Vagina (tissue), 2 donors: ENCODE results near the gene EPHB4. TPM values are rescaled to one million over a fixed set of nuclear protein-coding genes. Genes with fewer than 3 reads are reported as not detected.
"Not testable (repeated sequence)": the region's sequence is repeated elsewhere in the genome, so short reads cannot be mapped to it uniquely, and the experiment has no call there.

ENCODE experiments used
- DNase-seq, 2 donors: peaks; one replicate each; pipeline ENCODE4 v3.0.0-alpha.2; 2017; ENCODE audit errors: extremely low spot score in 2 of 2
- H3K27ac ChIP-seq: fragments of 200-600 bp; sonication (generic); one replicate; pipeline ENCODE4 v1.5.1; 2019
- H3K27me3 ChIP-seq: fragments of 200-600 bp; sonication (generic); one replicate; pipeline ENCODE4 v1.5.1; 2019
- H3K36me3 ChIP-seq, 2 donors: fragments of 200-600 bp; sonication (generic); one replicate each; pipeline ENCODE4 v1.5.1; 2017 to 2019
- H3K4me1 ChIP-seq: fragments of 200-600 bp; sonication (generic); one replicate; pipeline ENCODE4 v1.5.1; 2019
- H3K4me3 ChIP-seq, 2 donors: fragments of 200-600 bp; sonication (generic); 1 replicate in 1 of 2; 2 replicates in 1 of 2; pipeline ENCODE4 v1.5.1; 2016 to 2019
- H3K9me3 ChIP-seq: fragments of 200-600 bp; sonication (generic); one replicate; pipeline ENCODE4 v1.5.1; 2019
- POLR2A ChIP-seq, 2 donors: fragments of 450-650 bp; IDR thresholded peaks; one replicate each; pipeline ENCODE4 v1.6.1; 2017; ENCODE audit warnings: antibody characterized with exemption in 2 of 2, mild to moderate bottlenecking in 2 of 2, moderate library complexity in 2 of 2
- POLR2AphosphoS5 ChIP-seq, 2 donors: sonication (generic); formaldehyde crosslinking; IDR thresholded peaks; one replicate each; pipeline ENCODE4 v1.9.0; 2017; ENCODE audit warnings: antibody characterized with exemption in 2 of 2, mild to moderate bottlenecking in 2 of 2, low read depth in 1 of 2; ENCODE audit not compliant: insufficient read depth in 1 of 2
- intact Hi-C: fragments of 100-400 bp; cut with DNase I; formaldehyde crosslinking; loops from one replicate; pipeline ENCODE4 v1.15.1; 2023
- total RNA-seq: library from RNA; depleted of rRNA; stranded (reverse); fragments of >200 nt; gene quantifications from one replicate; pipeline ENCODE4 v1.2.3, GENCODE V29; 2016
- TF ChIP-seq, protein P1 (sequence below), 3 experiments: fragments of 450-650 bp in 2 of 3; fragments of 200-600 bp in 1 of 3; sonication (generic) in 1 of 3; IDR thresholded peaks; one replicate each; pipeline ENCODE4 v1.5.1; 2017 to 2019; ENCODE audit warnings: antibody characterized with exemption in 3 of 3, mild to moderate bottlenecking in 2 of 3, moderate library complexity in 2 of 3

Gene EPHB4
- total RNA-seq, 1 donor from 2014 or later: 72.4 TPM

DNA sequence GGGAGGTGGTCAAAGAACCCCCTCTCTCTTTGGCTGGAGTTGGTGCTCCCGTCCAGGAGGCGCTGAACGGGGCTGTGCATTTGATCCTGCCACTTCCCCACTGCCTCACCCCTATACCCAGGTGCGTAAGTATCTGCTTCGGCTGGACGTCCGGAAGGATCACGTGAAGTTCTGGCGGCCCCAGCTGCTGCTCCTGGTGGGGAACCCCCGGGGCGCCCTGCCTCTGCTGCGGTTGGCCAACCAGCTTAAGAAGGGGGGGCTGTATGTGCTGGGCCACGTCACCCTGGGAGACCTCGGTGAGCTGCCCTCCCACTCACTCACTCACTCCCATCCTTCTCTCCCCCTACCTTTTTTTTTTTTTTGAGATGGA, 34.3 kb upstream of the EPHB4 start:
- Histone ChIP-seq H3K36me3 (peaks cover 0 to 20% of the 10 kb centered on the region in 2 donors), H3K27ac (no peak overlapping the region), H3K4me1 (peaks cover 16% of the 10 kb centered on the region), H3K9me3 (no peaks in the 10 kb centered on the region), H3K4me3 (no peak overlapping the region), H3K27me3 (no peaks in the 10 kb centered on the region)
- intact Hi-C loops: loop anchor here (10.0 kb wide), 1 partner anchor 317 kb away; no protein-coding TSS in a partner anchor
- TF ChIP-seq, protein P1, sequence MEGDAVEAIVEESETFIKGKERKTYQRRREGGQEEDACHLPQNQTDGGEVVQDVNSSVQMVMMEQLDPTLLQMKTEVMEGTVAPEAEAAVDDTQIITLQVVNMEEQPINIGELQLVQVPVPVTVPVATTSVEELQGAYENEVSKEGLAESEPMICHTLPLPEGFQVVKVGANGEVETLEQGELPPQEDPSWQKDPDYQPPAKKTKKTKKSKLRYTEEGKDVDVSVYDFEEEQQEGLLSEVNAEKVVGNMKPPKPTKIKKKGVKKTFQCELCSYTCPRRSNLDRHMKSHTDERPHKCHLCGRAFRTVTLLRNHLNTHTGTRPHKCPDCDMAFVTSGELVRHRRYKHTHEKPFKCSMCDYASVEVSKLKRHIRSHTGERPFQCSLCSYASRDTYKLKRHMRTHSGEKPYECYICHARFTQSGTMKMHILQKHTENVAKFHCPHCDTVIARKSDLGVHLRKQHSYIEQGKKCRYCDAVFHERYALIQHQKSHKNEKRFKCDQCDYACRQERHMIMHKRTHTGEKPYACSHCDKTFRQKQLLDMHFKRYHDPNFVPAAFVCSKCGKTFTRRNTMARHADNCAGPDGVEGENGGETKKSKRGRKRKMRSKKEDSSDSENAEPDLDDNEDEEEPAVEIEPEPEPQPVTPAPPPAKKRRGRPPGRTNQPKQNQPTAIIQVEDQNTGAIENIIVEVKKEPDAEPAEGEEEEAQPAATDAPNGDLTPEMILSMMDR (IDR thresholded peaks at IDR 0.05): no peak
- TF ChIP-seq POLR2AphosphoS5 (IDR thresholded peaks at IDR 0.05; ENCODE audit: insufficient read depth in 1 of 2, low read depth in 1 of 2): no peak
- no peak for TF ChIP-seq POLR2A (IDR thresholded peaks at IDR 0.05)
- DNase-seq: no peak

DNA sequence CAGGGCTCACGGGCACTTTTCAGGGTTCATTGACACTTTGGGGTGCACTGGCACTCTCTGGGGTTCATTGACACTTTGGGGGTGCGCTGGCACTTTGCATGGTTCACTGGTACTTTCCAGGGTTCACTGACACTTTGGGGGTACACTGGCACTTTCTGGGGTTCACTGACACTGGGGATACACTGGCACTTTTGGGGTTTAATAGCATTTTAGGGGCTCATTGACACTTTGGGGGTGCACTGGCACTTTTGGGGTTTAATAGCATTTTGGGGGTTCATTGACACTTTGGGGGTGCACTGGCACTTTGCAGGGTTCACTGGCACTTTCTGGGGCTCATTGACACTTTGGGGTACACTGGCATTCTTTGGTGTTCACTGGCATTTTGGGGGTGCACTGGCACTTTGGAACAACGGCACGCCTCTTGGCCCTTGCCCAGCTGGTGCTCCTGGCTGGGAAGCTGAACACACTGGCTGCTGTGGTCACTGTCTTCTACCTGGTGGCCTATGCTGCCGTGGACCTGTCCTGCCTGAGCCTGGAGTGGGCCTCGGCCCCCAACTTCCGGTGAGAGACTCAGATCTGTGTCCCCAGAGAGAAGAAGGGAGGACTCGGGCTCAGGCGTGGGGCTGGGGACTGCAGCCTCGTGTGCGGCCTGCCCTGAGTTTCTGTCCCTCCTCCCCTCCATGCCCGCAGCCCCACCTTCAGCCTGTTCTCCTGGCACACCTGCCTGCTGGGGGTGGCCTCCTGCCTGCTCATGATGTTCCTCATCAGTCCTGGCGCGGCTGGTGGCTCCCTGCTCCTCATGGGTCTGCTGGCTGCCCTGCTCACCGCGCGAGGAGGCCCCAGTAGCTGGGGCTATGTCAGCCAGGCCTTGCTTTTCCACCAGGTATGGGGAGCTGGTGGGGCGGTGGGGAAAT, 33.6 kb upstream of the EPHB4 start:
- no peaks in the 10 kb centered on the region for H3K27me3 ChIP-seq
- TF ChIP-seq, protein P1 (IDR thresholded peaks at IDR 0.05): no peak

DNA sequence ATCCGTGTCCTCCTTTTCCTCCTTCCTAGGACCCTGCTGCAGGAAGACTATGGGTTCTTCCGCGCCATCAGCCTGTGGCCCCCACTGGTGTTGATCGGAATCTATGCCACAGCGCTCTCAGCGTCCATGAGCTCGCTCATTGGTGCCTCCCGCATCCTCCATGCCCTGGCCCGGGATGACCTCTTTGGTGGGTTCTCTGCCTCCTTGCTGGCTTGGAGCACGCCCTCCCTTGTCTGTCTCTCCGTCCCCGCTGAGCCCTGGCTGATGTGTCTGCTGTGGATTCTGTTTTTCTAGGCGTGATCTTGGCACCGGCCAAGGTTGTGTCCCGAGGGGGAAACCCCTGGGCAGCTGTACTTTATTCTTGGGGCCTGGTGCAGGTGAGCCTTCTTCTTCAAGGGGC, 32.5 kb upstream of the EPHB4 start:
- intact Hi-C loops: loop anchor here (10.0 kb wide), 1 partner anchor 315 kb away; no protein-coding TSS in a partner anchor

More for the DNA sequence above, 33.6 kb upstream of the EPHB4 start:
- no peaks in the 10 kb centered on the region for H3K9me3 ChIP-seq
- intact Hi-C loops: loop anchor here (10.0 kb wide), 1 partner anchor 316 kb away; no protein-coding TSS in a partner anchor
- H3K36me3 ChIP-seq: peaks cover 0 to 20% of the 10 kb centered on the region in 2 donors
- no peak overlapping the region for H3K4me3 ChIP-seq
- H3K4me1 ChIP-seq: peaks cover 10% of the 10 kb centered on the region
- no peak for DNase-seq
- H3K27ac ChIP-seq: no peak overlapping the region

DNA sequence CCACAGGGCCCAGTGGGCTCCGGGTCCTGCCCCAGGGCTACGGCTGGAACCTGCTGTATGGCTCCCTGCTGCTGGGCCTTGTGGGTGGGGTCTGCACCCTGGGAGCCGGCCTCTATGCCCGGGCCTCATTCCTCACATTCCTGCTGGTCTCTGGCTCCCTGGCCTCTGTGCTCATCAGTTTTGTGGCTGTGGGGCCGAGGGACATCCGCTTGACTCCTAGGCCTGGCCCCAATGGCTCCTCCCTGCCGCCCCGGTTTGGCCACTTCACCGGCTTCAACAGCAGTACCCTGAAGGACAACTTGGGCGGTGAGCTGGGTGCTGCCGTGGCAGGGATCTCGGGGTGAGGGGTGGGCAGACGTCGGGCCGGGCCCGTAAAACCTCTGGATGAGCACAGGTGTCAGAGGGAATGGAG, 29.6 kb upstream of the EPHB4 start:
- Histone ChIP-seq H3K36me3 (peaks cover 0 to 20% of the 10 kb centered on the region in 2 donors), H3K4me3 (no peak overlapping the region), H3K27ac (no peak overlapping the region), H3K27me3 (no peaks in the 10 kb centered on the region), H3K9me3 (no peaks in the 10 kb centered on the region), H3K4me1 (peaks cover 25% of the 10 kb centered on the region)
- TF ChIP-seq, protein P1 (IDR thresholded peaks at IDR 0.05): no peak
- TF ChIP-seq POLR2AphosphoS5 (IDR thresholded peaks at IDR 0.05; ENCODE audit: insufficient read depth in 1 of 2, low read depth in 1 of 2) (no peak), POLR2A (IDR thresholded peaks at IDR 0.05) (no peak)
- no peak for DNase-seq
- intact Hi-C loops: no loop called here

More for the DNA sequence above, 32.5 kb upstream of the EPHB4 start:
- peaks cover 0 to 20% of the 10 kb centered on the region in 2 donors for H3K36me3 ChIP-seq
- TF ChIP-seq, protein P1 (IDR thresholded peaks at IDR 0.05): no peak
- TF ChIP-seq POLR2AphosphoS5 (IDR thresholded peaks at IDR 0.05; ENCODE audit: insufficient read depth in 1 of 2, low read depth in 1 of 2) (no peak), POLR2A (IDR thresholded peaks at IDR 0.05) (no peak)
- DNase-seq: no peak
- no peak overlapping the region for H3K4me3 ChIP-seq
- H3K27me3 ChIP-seq: no peaks in the 10 kb centered on the region
- H3K9me3 ChIP-seq: no peaks in the 10 kb centered on the region
- no peak overlapping the region for H3K27ac ChIP-seq
- no peaks in the 10 kb centered on the region for H3K4me1 ChIP-seq

DNA sequence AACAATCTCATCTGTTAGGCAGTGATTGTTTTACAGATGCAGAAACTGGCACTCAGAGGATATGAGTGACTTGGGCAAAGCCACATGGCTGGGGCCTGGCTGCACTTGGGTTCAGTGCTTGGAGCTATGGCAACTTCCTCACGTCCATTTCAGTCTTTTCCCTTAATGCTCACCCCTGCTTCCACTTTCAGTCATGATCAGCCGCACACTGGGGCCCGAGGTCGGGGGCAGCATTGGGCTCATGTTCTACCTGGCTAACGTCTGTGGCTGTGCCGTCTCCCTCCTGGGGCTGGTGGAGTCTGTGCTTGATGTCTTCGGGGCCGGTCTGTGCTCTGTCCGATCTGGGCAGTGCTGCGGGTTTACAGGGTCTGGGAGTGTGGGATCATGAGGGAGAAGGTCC, 28.2 kb upstream of the EPHB4 start:
- no peak overlapping the region for H3K27ac ChIP-seq
- no peak for TF ChIP-seq POLR2A (IDR thresholded peaks at IDR 0.05)
- TF ChIP-seq, protein P1 (IDR thresholded peaks at IDR 0.05): no peak
- no peak for TF ChIP-seq POLR2AphosphoS5 (IDR thresholded peaks at IDR 0.05; ENCODE audit: insufficient read depth in 1 of 2, low read depth in 1 of 2)
- DNase-seq: no peak
- peaks cover 0 to 7% of the 10 kb centered on the region in 2 donors for H3K36me3 ChIP-seq
- H3K4me3 ChIP-seq: no peak overlapping the region
- peaks cover 28% of the 10 kb centered on the region for H3K4me1 ChIP-seq
- H3K9me3 ChIP-seq: no peaks in the 10 kb centered on the region
- H3K27me3 ChIP-seq: no peaks in the 10 kb centered on the region
- intact Hi-C loops: no loop called here

DNA sequence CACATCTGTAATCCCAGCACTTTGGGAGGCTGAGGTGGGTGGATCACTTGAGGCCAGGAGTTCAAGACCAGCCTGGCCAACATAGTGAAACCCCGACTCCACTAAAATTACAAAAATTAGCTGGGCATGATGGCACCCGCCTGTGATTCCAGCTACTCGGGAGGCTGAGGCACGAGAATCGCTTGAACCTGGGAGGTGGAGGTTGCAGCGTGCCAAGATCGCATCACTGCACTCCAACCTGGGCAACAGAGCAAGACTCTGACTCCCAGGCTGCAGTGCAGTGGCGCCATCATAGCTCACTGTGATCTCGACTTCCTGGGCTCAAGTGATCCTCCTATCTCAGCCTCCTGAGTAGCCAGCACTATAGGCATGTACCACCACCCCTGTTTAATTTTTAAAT, 27.6 kb upstream of the EPHB4 start:
- H3K4me3 ChIP-seq, DNase-seq, H3K36me3 ChIP-seq, H3K27me3 ChIP-seq, H3K27ac ChIP-seq, H3K9me3 ChIP-seq: not testable (repeated sequence)
- intact Hi-C loops: loop anchor here (5.0 kb wide), 2 partner anchors 58 to 148 kb away; partner anchors contain the start of gene POP7
- peaks cover 28% of the 10 kb centered on the region for H3K4me1 ChIP-seq
